ENCODE results near the gene SALL4.

The SALL4 gene

DNA sequence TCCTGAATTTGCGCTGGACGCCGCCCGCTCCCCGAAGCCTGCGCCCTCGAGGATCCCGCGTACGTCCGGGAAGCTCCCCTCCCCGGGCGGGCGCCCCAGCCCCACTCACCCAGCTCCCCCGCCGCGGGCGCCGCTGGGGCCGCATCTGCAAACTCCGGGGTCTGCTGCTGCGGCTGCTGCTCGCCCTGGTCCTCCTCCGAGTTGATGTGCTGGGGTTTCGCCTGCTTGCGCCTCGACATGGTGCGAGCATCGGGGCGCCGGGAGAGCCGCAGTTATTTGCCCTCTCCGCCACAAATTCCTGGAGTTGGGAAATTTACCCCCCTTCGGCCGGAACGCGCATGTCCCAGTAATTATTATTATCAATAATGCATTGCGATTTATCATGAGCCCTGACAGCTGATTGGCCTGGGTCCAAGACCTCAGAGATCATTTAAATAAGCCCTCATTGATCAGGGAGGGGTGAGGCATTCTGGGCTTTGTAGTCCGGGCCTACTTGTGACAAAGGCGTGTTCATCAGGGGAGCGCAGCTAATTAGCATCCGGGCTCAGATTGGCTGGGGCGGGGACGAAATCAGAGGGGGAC lies at the start of gene SALL4:
Gene SALL4, minus strand, starts transcription at position 352 of the 582 bp plus-strand sequence. Its CDS starts 113 bp downstream, at position 239.
- Histone ChIP-seq H3K4me3 (ENCODE audit: insufficient read length, low read depth) (peak within 1 kb of the TSS; percentile 91), H3K36me3 (ENCODE audit: insufficient read depth, insufficient read length, low read length) (no peaks in the 10 kb centered on the region), H3K27me3 (ENCODE audit: insufficient read depth, insufficient read length) (no peaks in the 10 kb centered on the region), H3K9me3 (ENCODE audit: insufficient read depth, low read length) (no peaks in the 10 kb centered on the region), H3K4me1 (ENCODE audit: insufficient read depth, insufficient read length) (peaks cover 4% of the 10 kb centered on the region), H3K9ac (ENCODE audit: insufficient read length, low read depth) (peak within 1 kb of the TSS; percentile 99)
- peak; percentile 98 for DNase-seq (ENCODE audit: low read depth, low spot score)
- no peak for TF ChIP-seq ZNF274 (IDR thresholded peaks at IDR 0.05; ENCODE audit: low read depth, low read length)
- no peak for TF ChIP-seq YY1 (IDR thresholded peaks at IDR 0.05; ENCODE audit: insufficient read depth, insufficient read length)
- TF ChIP-seq SUZ12 (IDR thresholded peaks at IDR 0.05; ENCODE audit: extremely low read depth, insufficient read depth, insufficient read length): no peak

DNA sequence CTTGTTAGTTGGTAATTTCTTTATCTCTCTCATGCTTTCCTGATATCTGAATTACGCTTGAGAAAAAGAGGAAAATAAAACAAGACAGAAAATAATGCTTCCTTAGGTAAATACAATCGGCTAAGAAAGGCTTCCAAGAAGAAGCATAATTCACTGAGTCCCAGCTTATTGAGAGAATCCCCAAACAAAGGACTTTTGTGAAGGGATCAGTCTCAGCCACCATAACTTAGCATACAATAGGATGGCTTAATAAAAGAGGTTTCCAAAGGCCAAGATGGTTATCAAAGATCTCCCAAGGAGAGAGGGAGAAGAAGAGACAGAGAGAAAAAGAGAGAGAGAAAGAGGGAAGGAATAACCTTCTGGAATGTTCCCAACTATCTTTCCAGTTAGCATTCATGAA lies 46.0 kb upstream of the SALL4 start:
- no peak overlapping the region for H3K9ac ChIP-seq (ENCODE audit: insufficient read length, low read depth)
- DNase-seq (ENCODE audit: low read depth, low spot score): no peak
- H3K36me3 ChIP-seq (ENCODE audit: insufficient read depth, insufficient read length, low read length): peaks cover 22% of the 10 kb centered on the region
- H3K27me3 ChIP-seq (ENCODE audit: insufficient read depth, insufficient read length): no peaks in the 10 kb centered on the region
- H3K9me3 ChIP-seq (ENCODE audit: insufficient read depth, low read length): no peaks in the 10 kb centered on the region
- H3K4me1 ChIP-seq (ENCODE audit: insufficient read depth, insufficient read length): no peaks in the 10 kb centered on the region
- H3K4me3 ChIP-seq (ENCODE audit: insufficient read length, low read depth): no peak overlapping the region
- TF ChIP-seq ZNF274 (IDR thresholded peaks at IDR 0.05; ENCODE audit: low read depth, low read length) (no peak), SUZ12 (IDR thresholded peaks at IDR 0.05; ENCODE audit: extremely low read depth, insufficient read depth, insufficient read length) (no peak), YY1 (IDR thresholded peaks at IDR 0.05; ENCODE audit: insufficient read depth, insufficient read length) (no peak)

DNA sequence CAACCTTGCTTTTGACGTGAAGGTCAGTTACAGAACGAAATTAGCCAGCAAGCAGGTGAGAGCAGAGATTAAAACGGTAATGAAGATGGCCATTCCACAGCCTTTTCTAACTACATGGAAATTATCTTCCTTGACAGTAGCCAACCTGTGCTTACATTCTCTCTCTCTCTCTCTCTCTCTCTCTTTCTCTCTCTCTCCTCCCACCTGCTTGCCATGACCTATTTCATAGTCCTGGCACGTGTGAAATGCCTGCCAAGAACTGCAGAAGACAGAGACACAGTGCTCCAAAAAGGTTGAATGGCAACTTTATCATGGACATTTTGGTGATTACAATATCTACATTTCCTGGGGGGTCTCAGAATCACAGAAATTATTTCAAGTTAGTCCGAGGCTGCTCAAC lies 38.5 kb upstream of the SALL4 start:
- Histone ChIP-seq H3K36me3 (ENCODE audit: insufficient read depth, insufficient read length, low read length) (peaks cover 37% of the 10 kb centered on the region), H3K27me3 (ENCODE audit: insufficient read depth, insufficient read length) (no peaks in the 10 kb centered on the region), H3K9ac (ENCODE audit: insufficient read length, low read depth) (no peak overlapping the region), H3K4me1 (ENCODE audit: insufficient read depth, insufficient read length) (no peaks in the 10 kb centered on the region), H3K4me3 (ENCODE audit: insufficient read length, low read depth) (no peak overlapping the region), H3K9me3 (ENCODE audit: insufficient read depth, low read length) (no peaks in the 10 kb centered on the region)
- no peak for TF ChIP-seq ZNF274 (IDR thresholded peaks at IDR 0.05; ENCODE audit: low read depth, low read length)
- TF ChIP-seq SUZ12 (IDR thresholded peaks at IDR 0.05; ENCODE audit: extremely low read depth, insufficient read depth, insufficient read length): no peak
- no peak for TF ChIP-seq YY1 (IDR thresholded peaks at IDR 0.05; ENCODE audit: insufficient read depth, insufficient read length)
- DNase-seq (ENCODE audit: low read depth, low spot score): no peak

DNA sequence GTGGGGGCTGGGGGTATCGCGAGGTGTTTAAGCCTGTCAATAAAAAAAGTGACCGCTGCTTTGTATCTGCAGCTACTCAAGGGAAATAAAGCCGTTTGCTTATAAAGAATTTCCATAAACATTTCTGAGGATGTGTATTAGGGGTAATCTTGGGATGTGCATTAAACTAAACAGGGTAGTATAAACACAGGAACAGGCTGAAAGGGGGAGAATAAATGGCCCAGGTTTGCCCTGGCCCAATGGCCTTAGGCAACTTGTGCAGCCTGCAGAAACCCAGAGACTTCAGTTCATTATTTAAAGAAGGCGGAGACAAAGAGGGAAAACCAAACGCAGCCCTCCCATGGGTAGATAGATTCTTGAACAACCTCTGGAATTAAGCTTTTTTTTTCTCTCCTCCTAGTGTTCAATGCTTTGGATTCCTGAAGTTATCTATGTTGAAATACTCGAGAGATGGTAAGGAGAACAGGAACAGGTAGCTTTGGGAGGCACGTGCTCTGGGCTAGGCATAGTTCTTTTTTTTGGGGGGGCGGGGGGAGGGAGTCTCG lies 35.6 kb upstream of the SALL4 start:
- no peaks in the 10 kb centered on the region for H3K27me3 ChIP-seq (ENCODE audit: insufficient read depth, insufficient read length)
- no peak overlapping the region for H3K4me3 ChIP-seq (ENCODE audit: insufficient read length, low read depth)
- DNase-seq (ENCODE audit: low read depth, low spot score): no peak
- H3K9me3 ChIP-seq (ENCODE audit: insufficient read depth, low read length): no peaks in the 10 kb centered on the region
- no peak for TF ChIP-seq SUZ12 (IDR thresholded peaks at IDR 0.05; ENCODE audit: extremely low read depth, insufficient read depth, insufficient read length)
- no peak for TF ChIP-seq ZNF274 (IDR thresholded peaks at IDR 0.05; ENCODE audit: low read depth, low read length)
- no peak for TF ChIP-seq YY1 (IDR thresholded peaks at IDR 0.05; ENCODE audit: insufficient read depth, insufficient read length)
- no peak overlapping the region for H3K9ac ChIP-seq (ENCODE audit: insufficient read length, low read depth)
- no peaks in the 10 kb centered on the region for H3K4me1 ChIP-seq (ENCODE audit: insufficient read depth, insufficient read length)
- H3K36me3 ChIP-seq (ENCODE audit: insufficient read depth, insufficient read length, low read length): peaks cover 39% of the 10 kb centered on the region

DNA sequence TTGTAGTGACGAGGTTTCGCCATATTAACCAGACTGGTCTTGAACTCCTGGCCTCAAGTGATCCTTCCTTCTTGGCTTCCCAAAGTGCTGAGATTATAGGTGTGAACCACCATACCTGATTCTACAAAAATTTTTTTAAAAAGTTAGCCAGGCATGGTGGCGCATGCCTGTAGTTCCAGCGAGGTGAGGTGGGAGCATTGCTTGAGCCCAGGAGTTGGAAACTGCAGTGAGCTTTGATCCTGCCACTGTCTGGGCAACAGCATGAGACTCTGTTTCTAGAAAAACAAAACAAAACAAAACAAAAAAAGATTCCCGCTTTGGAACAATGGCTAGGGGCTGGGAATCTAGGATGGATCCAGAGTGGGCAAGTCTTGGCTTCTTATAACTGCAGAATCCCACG lies 35.1 kb upstream of the SALL4 start:
- Histone ChIP-seq H3K9ac (ENCODE audit: insufficient read length, low read depth) (no peak overlapping the region), H3K4me3 (ENCODE audit: insufficient read length, low read depth) (no peak overlapping the region), H3K9me3 (ENCODE audit: insufficient read depth, low read length) (no peaks in the 10 kb centered on the region), H3K4me1 (ENCODE audit: insufficient read depth, insufficient read length) (no peaks in the 10 kb centered on the region), H3K27me3 (ENCODE audit: insufficient read depth, insufficient read length) (no peaks in the 10 kb centered on the region), H3K36me3 (ENCODE audit: insufficient read depth, insufficient read length, low read length) (peaks cover 36% of the 10 kb centered on the region)
- no peak for TF ChIP-seq SUZ12 (IDR thresholded peaks at IDR 0.05; ENCODE audit: extremely low read depth, insufficient read depth, insufficient read length)
- no peak for DNase-seq (ENCODE audit: low read depth, low spot score)

DNA sequence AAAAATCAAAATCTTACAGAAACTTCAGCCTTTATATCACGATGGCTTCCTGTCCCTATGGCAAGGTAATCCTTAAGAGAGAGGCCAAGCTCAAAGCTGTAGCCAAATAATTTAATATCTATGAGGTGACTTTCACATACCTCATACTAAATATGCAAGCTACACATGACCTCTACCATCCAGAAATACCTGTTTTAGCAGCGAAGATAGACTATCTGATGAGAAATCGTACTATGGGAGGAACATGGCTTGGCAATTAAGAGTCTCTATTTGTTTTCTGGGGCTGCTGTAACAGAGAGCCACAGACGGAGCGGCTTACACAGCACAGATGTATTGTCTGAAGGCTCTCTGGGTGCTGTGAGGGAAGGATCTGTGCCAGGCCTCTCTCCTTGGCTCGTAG lies 31.0 kb upstream of the SALL4 start:
- no peak for DNase-seq (ENCODE audit: low read depth, low spot score)
- Histone ChIP-seq H3K4me1 (ENCODE audit: insufficient read depth, insufficient read length) (peaks cover 2% of the 10 kb centered on the region), H3K4me3 (ENCODE audit: insufficient read length, low read depth) (no peak overlapping the region), H3K9me3 (ENCODE audit: insufficient read depth, low read length) (no peaks in the 10 kb centered on the region), H3K9ac (ENCODE audit: insufficient read length, low read depth) (no peak overlapping the region), H3K36me3 (ENCODE audit: insufficient read depth, insufficient read length, low read length) (peaks cover 20% of the 10 kb centered on the region), H3K27me3 (ENCODE audit: insufficient read depth, insufficient read length) (no peaks in the 10 kb centered on the region)
- TF ChIP-seq ZNF274 (IDR thresholded peaks at IDR 0.05; ENCODE audit: low read depth, low read length) (no peak), YY1 (IDR thresholded peaks at IDR 0.05; ENCODE audit: insufficient read depth, insufficient read length) (no peak)

DNA sequence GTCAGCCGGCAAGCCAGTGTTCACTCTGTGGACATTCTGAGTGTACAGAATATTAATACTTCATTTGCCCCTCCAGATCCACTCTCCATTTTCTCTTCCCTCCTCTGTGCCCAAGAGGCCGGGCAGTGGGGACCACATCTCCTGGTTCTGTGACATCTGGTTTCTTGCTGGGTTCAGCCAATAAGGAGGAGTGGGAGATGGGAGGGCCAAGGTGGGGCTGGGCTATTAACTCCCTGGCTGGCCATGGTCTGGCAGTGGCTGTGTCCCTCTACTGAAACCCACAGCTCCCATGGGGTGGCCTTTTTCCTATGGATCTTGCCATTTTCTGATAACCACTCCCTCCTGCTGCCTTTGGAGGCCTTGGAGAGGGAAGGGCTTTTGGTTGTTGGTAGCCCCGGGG lies 30.0 kb upstream of the SALL4 start:
- H3K27me3 ChIP-seq (ENCODE audit: insufficient read depth, insufficient read length): no peaks in the 10 kb centered on the region
- TF ChIP-seq SUZ12 (IDR thresholded peaks at IDR 0.05; ENCODE audit: extremely low read depth, insufficient read depth, insufficient read length): no peak
- no peak for TF ChIP-seq ZNF274 (IDR thresholded peaks at IDR 0.05; ENCODE audit: low read depth, low read length)
- no peak for TF ChIP-seq YY1 (IDR thresholded peaks at IDR 0.05; ENCODE audit: insufficient read depth, insufficient read length)
- H3K4me3 ChIP-seq (ENCODE audit: insufficient read length, low read depth): no peak overlapping the region
- peaks cover 3% of the 10 kb centered on the region for H3K4me1 ChIP-seq (ENCODE audit: insufficient read depth, insufficient read length)
- H3K9ac ChIP-seq (ENCODE audit: insufficient read length, low read depth): no peak overlapping the region
- DNase-seq (ENCODE audit: low read depth, low spot score): no peak
- H3K36me3 ChIP-seq (ENCODE audit: insufficient read depth, insufficient read length, low read length): peaks cover 24% of the 10 kb centered on the region
- H3K9me3 ChIP-seq (ENCODE audit: insufficient read depth, low read length): no peaks in the 10 kb centered on the region

Data from NT2/D1 (cell line).